Effector memory CD8-positive, alpha-beta T cell (primary cell): Measurements from ENCODE around the gene COX17.
A peak's percentile ranks its signal among the peaks of the same experiment; 100 is the strongest.

Source experiments
- ATAC-seq: fragments of 150-1000 bp; cut with Tn5 transposase; replicated peaks from 2 replicates; pipeline ENCODE4 v1.10.0; 2021; ENCODE audit warnings: mild to moderate bottlenecking, moderate library complexity
- DNase-seq, 3 experiments: peaks; one replicate each; pipeline ENCODE4 v3.0.0; 2021
- H3K27ac Mint-ChIP-seq, 2 donors: one replicate each; pipeline ENCODE4 v1.8.0; 2022; ENCODE audit warnings: mild to moderate bottlenecking in 2 of 2, mixed read lengths in 2 of 2, moderate library complexity in 2 of 2
- H3K27me3 Mint-ChIP-seq, 2 donors: one replicate each; pipeline ENCODE4 v1.8.0; 2022; ENCODE audit warnings: mixed read lengths in 2 of 2
- H3K36me3 Mint-ChIP-seq: one replicate; pipeline ENCODE4 v1.8.0; 2022; ENCODE audit warnings: mild to moderate bottlenecking, moderate library complexity, mixed read lengths; ENCODE audit not compliant: insufficient read depth
- H3K4me1 Mint-ChIP-seq, 2 donors: one replicate each; pipeline ENCODE4 v1.8.0; 2022; ENCODE audit warnings: low read depth in 2 of 2, mixed read lengths in 2 of 2
- H3K4me3 Mint-ChIP-seq, 2 donors: one replicate each; pipeline ENCODE4 v1.8.0; 2022; ENCODE audit warnings: mild to moderate bottlenecking in 2 of 2, mixed read lengths in 2 of 2, moderate library complexity in 2 of 2
- H3K9me3 Mint-ChIP-seq, 2 donors: one replicate each; pipeline ENCODE4 v1.8.0; 2022; ENCODE audit warnings: mixed read lengths in 2 of 2

Gene COX17

DNA sequence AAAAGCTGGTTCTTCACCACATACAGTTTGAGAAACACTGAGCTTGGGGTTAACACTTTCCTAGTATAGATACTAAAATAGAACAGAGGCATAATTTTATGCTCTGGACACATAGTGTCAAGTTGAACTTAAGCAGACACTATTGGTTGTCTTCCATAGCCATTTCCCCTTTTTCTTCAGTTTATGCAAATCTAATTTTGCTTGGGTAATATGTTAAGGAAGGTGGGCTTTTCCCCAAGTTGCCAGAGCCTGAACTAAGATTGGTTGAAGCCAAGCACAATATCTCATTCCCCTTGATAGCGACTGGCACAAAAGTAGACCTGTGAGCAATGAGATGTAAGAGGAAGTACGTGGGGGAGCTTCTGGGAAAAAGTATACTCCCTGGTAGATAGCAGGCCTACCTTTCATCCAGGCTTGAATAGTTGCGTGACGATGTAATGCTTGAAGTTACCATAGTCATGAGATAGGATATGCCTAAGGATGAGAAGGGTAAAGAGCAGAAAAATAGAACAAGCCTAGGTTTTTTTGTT is 12.3 kb downstream of the COX17 start:
- peaks cover 9% of the 10 kb centered on the region for H3K36me3 Mint-ChIP-seq
- DNase-seq (no peak), ATAC-seq (no peak)
- H3K4me3 Mint-ChIP-seq, result no peak overlapping the region
- no peak overlapping the region for H3K27ac Mint-ChIP-seq
- H3K9me3 Mint-ChIP-seq, result no peaks in the 10 kb centered on the region
- no peaks in the 10 kb centered on the region for H3K4me1 Mint-ChIP-seq
- H3K27me3 Mint-ChIP-seq, result no peaks in the 10 kb centered on the region

DNA sequence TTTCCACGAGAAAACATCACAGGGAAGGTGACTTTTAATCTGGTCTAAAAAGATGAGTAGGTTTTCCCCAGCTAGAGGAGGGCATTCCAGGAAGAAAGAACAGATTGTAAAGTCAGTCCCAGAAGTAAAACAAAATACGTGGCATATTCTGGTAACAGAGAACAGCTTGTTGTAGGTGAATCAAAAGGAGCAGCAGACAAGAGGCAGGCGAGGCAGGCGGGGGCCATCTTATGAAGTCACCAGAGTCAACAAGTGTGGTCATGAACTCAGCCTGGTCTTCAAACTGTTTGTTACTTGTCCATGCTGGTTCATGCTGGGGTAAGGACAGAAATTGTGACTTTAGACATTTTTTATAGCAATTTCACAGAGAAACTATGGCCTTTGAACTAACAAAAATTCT is 12.8 kb downstream of the COX17 start:
- H3K36me3 Mint-ChIP-seq, result peaks cover 4% of the 10 kb centered on the region
- no peak for DNase-seq
- no peaks in the 10 kb centered on the region for H3K27me3 Mint-ChIP-seq
- H3K4me3 Mint-ChIP-seq, result no peak overlapping the region
- ATAC-seq, result no peak
- no peak overlapping the region for H3K27ac Mint-ChIP-seq
- no peaks in the 10 kb centered on the region for H3K4me1 Mint-ChIP-seq
- no peaks in the 10 kb centered on the region for H3K9me3 Mint-ChIP-seq

DNA sequence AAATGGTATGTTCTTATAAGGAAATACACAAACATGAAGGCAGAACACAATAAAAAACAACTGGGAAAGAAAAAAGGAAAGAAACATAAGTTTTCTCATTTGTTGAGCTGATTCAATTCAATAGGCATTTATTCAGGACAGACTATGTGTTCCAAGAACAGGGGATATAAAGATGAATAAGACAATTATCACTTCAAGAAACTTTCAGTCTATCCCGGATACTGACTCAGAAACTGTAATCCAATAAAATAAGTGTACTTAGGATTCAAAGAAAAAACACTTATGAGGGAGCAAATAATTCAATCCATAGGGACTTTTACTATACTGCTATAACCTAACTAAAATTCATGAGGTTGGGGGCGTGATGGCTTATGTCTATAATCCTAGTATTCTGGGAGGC is 13.3 kb downstream of the COX17 start:
- peaks cover 3% of the 10 kb centered on the region for H3K36me3 Mint-ChIP-seq
- no peaks in the 10 kb centered on the region for H3K27me3 Mint-ChIP-seq
- no peak overlapping the region for H3K27ac Mint-ChIP-seq
- DNase-seq, result no peak
- ATAC-seq, result no peak
- no peaks in the 10 kb centered on the region for H3K4me1 Mint-ChIP-seq
- H3K4me3 Mint-ChIP-seq, result no peak overlapping the region
- H3K9me3 Mint-ChIP-seq, result no peaks in the 10 kb centered on the region

DNA sequence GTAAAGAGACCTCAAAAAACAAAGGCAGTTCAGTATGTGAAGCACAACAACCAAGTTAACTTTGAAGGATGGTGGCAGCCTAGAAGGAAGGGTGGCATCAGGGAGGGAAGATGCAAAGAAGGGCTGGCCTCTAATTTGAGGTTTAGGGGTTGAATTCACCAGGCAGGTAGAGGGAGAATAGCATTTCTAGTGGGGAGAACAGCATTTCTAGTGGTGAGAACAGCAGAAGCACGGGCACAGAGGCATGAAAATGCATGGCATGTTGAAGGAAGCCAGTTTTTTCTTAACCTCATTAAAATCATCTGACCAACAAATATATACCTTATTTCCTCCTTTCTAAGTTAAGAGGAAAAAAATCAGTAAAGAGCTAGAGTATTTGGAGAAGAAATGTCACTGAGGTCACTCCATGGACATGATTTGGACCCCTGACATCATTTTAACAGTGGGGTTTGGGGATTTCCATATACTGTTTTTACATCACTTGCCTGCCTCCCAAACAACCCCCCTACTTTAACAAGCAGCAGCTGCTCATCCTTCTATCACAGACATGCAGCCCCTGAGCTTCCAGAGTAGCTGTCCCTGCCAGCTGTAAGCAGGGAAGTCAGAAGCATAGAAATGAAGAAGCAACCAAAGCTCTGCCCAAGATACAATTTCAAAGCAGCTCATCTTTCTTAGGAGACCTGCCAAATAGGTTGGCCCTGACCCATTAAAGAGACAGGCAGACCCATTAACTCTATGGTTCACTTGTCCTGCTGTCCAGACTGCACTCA is 14.4 kb downstream of the COX17 start:
- peaks cover 3% of the 10 kb centered on the region for H3K36me3 Mint-ChIP-seq
- ATAC-seq (no peak), DNase-seq (no peak)
- peak overlapping the region; percentile 23 to 50 for H3K27ac Mint-ChIP-seq
- H3K4me3 Mint-ChIP-seq, result no peak overlapping the region
- no peaks in the 10 kb centered on the region for H3K27me3 Mint-ChIP-seq
- no peaks in the 10 kb centered on the region for H3K4me1 Mint-ChIP-seq
- no peaks in the 10 kb centered on the region for H3K9me3 Mint-ChIP-seq

DNA sequence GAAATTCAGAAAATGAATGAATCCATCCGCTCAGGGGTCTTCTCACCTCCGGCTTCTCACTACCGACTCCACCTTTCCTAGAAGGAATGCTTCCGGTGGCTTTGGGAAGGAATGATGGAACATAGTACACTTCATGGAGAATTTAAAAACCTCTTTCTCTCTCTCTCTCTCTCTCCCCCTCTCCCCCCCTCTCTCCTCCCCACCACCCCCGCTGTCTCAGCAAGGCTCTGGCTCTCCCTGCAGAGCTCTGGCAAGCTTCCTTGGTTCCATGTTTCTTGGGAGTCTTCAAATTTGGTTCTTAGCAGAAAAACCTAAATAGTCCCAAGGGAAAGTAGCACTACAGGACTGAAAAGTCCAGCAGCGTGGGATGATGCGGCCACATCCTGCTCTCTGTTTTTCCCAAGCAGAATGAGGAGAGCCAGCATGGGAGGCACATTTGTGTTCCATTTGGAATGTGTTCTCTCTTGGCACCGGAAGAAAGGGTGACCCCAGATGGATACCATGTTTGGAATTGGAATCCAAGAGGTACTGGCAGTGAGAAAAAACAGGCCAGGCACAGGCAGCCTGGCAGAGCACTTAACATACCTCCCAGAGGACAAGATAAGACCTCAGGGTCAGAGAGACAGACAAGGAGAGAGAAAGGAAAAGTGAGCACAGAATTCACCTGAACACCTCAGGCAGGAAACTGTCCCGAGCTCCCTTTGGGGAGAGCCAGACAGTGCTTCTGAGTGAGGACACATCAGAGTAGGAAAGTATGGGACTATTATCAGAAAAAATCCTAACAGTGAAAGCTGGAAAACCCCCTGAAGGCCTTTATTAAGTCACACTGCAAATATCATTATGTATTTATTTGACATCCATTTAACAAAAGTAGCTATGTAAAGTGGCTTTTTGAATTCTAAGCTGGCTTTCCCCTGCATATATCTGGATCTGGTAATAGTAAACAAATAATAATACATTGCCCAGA is 16.4 kb downstream of the COX17 start, which contains the start of gene POPDC2:
POPDC2 (minus strand) TSS at position 116 of the 967 bp plus-strand sequence. CDS start 166 bp downstream, outside the sequence.
- H3K27ac Mint-ChIP-seq, result no peak within 1 kb of the TSS
- H3K4me3 Mint-ChIP-seq, result no peak within 1 kb of the TSS
- no peaks in the 10 kb centered on the region for H3K27me3 Mint-ChIP-seq
- H3K9me3 Mint-ChIP-seq, result no peaks in the 10 kb centered on the region
- DNase-seq (no peak), ATAC-seq (no peak)
- H3K4me1 Mint-ChIP-seq, result no peaks in the 10 kb centered on the region
- peaks cover 3% of the 10 kb centered on the region for H3K36me3 Mint-ChIP-seq

DNA sequence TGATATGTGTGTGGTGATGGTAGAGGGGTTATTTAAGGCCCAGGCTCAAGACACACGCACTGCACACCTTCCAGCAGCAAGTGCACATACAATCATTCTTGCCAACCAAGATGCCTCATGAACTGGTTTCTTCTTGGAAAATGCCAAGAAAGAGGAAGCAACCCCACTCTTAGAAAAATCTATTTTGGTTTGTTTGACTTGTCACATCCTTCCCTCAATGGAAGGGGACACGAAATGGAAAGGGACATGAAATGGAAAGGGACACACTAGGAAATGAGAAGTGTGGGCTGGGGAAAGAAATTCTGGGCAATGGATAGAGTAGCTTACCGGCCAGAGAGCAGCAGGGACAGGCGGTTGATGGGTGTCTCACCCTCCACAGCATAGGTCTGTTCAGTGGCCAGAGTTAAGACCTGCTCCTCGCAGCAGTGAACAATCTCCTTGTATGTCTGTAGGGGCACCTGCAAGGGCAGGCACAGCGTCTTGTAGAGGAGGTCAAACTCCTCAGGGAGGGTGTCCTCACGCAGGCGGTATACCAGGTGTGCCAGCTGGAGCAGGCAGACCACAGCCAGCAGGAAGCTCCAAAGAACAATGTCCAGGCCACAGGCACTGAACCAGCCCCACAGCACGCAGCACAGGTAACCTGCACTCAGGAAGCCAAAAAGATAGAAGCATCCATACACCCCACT is 17.5 kb downstream of the COX17 start:
- no peak for ATAC-seq

DNA sequence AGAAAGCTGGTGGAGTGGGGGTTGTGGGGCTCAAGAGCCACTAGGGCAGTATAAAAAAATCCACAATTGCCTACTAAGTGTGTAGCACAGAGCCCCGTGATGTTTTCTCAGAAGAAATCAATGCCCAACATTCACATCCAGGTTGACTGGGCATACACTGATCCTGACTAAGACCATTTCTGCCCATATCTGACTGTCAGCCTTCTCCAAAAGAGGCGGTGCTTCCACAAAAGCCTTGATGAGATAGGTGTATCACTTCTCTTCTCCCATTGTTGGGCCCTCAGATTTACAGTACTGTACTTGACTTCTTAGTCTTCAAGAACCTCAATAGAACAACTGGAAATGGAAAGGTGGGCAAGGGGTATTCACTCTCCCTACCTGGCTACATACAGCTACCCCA is 18.2 kb downstream of the COX17 start:
- Mint-ChIP-seq H3K4me1 (no peaks in the 10 kb centered on the region), H3K27ac (no peak overlapping the region), H3K4me3 (no peak overlapping the region), H3K9me3 (no peaks in the 10 kb centered on the region), H3K36me3 (no peaks in the 10 kb centered on the region), H3K27me3 (no peaks in the 10 kb centered on the region)
- DNase-seq (no peak), ATAC-seq (no peak)

More for the DNA sequence above, 17.5 kb downstream of the COX17 start:
- Mint-ChIP-seq H3K4me1 (no peaks in the 10 kb centered on the region), H3K27me3 (no peaks in the 10 kb centered on the region), H3K27ac (no peak overlapping the region), H3K9me3 (no peaks in the 10 kb centered on the region), H3K4me3 (no peak overlapping the region), H3K36me3 (no peaks in the 10 kb centered on the region)
- DNase-seq, result no peak

DNA sequence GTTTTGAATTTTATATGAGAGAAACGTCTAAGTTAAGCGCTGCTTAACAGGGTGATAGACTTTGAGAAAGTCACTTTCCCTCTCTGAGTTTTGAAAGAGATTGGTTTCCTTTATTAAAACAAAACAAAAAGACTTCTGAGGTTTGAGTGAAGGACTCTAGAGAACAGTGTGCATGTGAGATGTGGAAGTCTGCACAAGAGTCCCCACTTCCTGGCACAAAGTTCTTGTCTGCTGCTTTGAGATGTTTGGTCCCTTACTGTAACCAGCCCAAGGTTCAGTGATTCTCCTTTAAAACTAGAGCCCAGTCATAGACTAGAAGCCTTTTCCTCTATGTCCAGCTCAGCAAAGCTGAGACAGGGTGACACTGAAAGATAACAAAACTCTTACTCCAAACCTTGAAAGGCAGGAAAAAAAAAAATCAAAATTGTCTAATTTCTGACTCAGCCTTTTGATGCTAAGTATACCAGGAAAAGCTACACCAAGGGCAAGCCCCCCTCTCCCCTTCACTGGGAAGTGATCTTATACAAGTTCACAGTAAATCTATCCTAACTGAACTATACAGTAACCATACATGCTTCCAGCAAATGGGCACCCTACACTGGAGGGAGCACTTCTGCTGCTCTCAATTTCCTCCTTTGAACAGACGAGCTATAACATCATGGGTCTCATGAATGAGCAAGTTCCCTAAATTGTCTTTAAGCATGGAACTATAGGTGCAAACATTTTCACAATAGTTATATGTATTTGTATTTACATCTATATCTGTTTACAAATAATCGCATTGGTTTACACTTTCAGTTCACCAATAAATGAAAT is 19.1 kb downstream of the COX17 start:
- Mint-ChIP-seq H3K9me3 (no peaks in the 10 kb centered on the region), H3K4me3 (no peak overlapping the region), H3K27me3 (no peaks in the 10 kb centered on the region), H3K4me1 (no peaks in the 10 kb centered on the region), H3K36me3 (no peaks in the 10 kb centered on the region), H3K27ac (no peak overlapping the region)
- DNase-seq, result no peak
- ATAC-seq, result no peak

DNA sequence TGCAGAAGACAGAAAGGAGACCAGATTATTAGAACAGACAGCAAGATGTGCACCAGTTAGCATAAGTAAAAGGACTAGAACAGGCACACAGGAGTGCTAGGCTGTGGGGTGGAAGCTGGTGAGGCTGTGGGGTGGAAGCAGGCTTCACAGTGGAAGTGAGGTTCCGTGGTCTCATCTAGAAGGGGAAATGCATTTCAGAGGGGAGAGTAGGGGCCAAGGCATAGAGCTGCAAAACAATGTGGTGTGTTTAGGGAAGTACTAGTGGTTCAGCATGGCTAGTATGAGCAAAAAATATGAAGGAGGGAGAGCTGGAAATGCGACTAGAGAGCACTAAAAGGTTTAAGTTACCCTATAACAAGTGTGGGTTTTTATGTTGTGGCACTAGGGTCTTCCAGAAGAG is 23.3 kb downstream of the COX17 start:
- Mint-ChIP-seq H3K36me3 (peaks cover 3% of the 10 kb centered on the region), H3K4me1 (no peaks in the 10 kb centered on the region), H3K27ac (no peak overlapping the region), H3K27me3 (no peaks in the 10 kb centered on the region), H3K9me3 (no peaks in the 10 kb centered on the region), H3K4me3 (no peak overlapping the region)
- DNase-seq (no peak), ATAC-seq (no peak)

DNA sequence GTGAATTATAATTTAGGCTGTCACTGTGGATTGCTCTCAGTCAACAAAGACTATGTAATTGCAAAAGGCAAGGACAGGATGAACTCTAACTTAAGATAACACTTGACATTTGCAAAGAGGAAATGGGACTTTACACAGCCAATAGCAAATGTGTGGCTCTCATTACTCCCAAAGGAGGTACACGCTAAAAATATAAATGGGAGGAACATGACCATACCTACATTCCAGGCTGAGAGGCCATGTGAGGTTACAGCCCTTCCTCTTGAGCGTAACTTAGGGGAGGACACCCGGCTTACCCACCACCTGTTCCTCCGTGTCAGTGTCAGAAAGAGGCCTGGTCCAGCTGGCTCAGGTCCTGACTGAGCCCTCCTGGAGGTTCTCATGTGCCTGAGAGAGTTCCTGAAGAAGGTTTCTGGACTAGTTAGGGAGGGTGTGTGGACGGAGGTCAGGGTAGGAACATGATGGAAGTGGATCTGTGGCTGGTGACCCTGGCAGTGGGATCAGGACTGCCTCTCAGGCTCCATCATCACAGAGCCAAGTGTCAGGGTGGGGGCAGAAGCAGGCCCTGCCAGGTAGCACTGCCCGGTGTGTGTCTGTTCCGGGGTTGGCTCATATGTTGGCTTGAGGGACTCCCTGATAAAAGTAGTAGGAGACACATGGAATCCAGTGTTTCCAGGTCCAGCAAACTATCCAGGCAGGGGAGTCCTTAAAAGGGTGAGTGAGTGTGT is 24.7 kb downstream of the COX17 start:
- H3K4me3 Mint-ChIP-seq, result no peak overlapping the region

DNA sequence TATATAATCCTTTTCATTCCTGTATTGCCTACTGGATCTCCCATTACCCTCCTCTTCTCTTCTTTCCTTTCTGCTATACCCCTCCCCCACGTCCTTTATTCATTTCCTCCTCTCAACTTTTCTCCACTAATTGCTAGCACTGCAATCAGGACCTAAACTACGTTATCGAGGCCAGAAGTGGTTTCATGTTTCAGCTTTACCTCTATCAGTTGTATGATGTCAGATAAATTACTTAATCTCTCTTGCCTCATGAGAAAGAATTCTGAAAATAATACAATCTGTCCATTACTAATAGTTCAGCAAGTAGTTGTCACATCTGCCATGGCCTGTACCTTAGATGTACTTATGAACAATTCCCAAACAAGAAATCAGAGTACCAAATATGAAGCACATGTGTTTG is 27.4 kb downstream of the COX17 start:
- H3K36me3 Mint-ChIP-seq, result peaks cover 7% of the 10 kb centered on the region
- H3K27ac Mint-ChIP-seq, result no peak overlapping the region
- H3K27me3 Mint-ChIP-seq, result no peaks in the 10 kb centered on the region
- no peaks in the 10 kb centered on the region for H3K4me1 Mint-ChIP-seq
- no peak for DNase-seq
- no peak for ATAC-seq
- H3K9me3 Mint-ChIP-seq, result no peaks in the 10 kb centered on the region
- H3K4me3 Mint-ChIP-seq, result no peak overlapping the region

More for the DNA sequence above, 24.7 kb downstream of the COX17 start:
- H3K4me1 Mint-ChIP-seq, result no peaks in the 10 kb centered on the region
- ATAC-seq (no peak), DNase-seq (no peak)
- H3K27ac Mint-ChIP-seq, result no peak overlapping the region
- no peaks in the 10 kb centered on the region for H3K9me3 Mint-ChIP-seq
- peaks cover 3% of the 10 kb centered on the region for H3K36me3 Mint-ChIP-seq
- no peaks in the 10 kb centered on the region for H3K27me3 Mint-ChIP-seq

DNA sequence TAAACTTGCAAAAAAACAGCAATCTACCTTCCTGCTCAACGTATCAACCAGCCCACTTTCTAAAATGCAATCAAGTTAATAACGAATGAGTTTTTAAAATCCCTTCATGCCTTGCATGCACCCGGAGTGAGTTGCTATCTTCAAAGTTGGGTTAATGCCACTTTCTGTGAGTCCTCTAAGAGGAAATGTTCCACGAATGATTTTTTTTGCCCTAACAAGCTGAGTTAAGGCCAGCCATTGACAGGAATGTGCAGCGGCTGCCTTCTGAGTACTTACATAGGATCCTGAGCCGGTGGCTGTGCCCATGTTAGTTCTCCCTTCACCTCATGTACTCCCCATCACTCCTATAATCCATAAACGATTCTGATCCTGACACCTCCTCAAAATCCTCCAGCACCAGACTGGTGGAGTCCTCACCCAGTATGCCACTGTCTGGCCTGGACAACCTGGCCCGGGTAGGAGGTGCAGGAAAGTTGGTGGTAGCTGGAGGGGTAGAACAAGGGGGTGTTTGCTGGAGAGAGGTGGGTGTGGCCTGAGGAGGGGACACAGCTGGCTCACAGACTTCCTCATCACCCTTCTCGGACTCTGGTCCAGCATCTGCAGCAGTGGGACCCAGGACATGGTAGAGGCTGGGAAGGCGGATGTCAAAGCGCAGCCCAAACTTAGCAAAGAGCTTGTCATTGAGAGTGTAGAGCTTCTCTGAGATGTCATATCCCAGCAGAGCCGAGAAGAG is 29.2 kb downstream of the COX17 start:
- DNase-seq (no peak), ATAC-seq (no peak)
- Mint-ChIP-seq H3K27me3 (no peaks in the 10 kb centered on the region), H3K36me3 (peaks cover 7% of the 10 kb centered on the region), H3K4me3 (no peak overlapping the region), H3K27ac (no peak overlapping the region), H3K4me1 (no peaks in the 10 kb centered on the region), H3K9me3 (no peaks in the 10 kb centered on the region)
